UCSD-AML1 (cell line): ENCODE data around the gene SMPDL3A.

Source experiments
- DNase-seq: peaks from one replicate; lab custom pipeline; 2025; ENCODE audit not compliant: unreplicated experiment; lab: John Stamatoyannopoulos, UW

SMPDL3A gene

GRCh38 chr6:122845916-122846612 is 57.0 kb downstream of the SMPDL3A start:
- DNase-seq, result no peak

GRCh38 chr6:122853259-122853995 is 64.4 kb downstream of the SMPDL3A start:
- no peak for DNase-seq
